Measurements from ENCODE around the gene MPV17.
"Not testable (repeated sequence)": the region's sequence is repeated elsewhere in the genome, so short reads cannot be mapped to it uniquely, and the experiment has no call there.

The MPV17 gene

GRCh38 chr2:27296481-27296880, 26.4 kb downstream of the MPV17 start:
- no peak for FAIRE-seq

GRCh38 chr2:27294928-27295327, 28.0 kb downstream of the MPV17 start:
- no peak for FAIRE-seq

GRCh38 chr2:27291865-27292264, 31.0 kb downstream of the MPV17 start:
- no peak for FAIRE-seq

GRCh38 chr2:27290549-27290948, 32.3 kb downstream of the MPV17 start:
- no peak for FAIRE-seq

GRCh38 chr2:27288610-27289009, 34.3 kb downstream of the MPV17 start:
- no peak for FAIRE-seq

- no peak for FAIRE-seq
Measured at GRCh38 chr2:27285481-27285880, 37.4 kb downstream of the MPV17 start.

GRCh38 chr2:27284996-27285395, 37.9 kb downstream of the MPV17 start:
- FAIRE-seq = no peak

GRCh38 chr2:27282892-27283291, 40.0 kb downstream of the MPV17 start:
- FAIRE-seq = no peak

GRCh38 chr2:27281855-27282559, 40.9 kb downstream of the MPV17 start, which contains the start of gene TRIM54:
TRIM54 (plus strand) TSS chr2:27282429; CDS start chr2:27282732, 303 bp downstream.
- FAIRE-seq = no peak

GRCh38 chr2:27281442-27281841, 41.5 kb downstream of the MPV17 start:
- no peak for FAIRE-seq

- no peak for FAIRE-seq
Measured at GRCh38 chr2:27280826-27281225, 42.1 kb downstream of the MPV17 start.

- no peak for FAIRE-seq
Measured at GRCh38 chr2:27278010-27278409, 44.9 kb downstream of the MPV17 start.

- no peak for FAIRE-seq
Measured at GRCh38 chr2:27275211-27276150, 47.4 kb downstream of the MPV17 start, which contains the start of gene DNAJC5G. DNAJC5G (plus strand) TSS chr2:27275433; CDS start chr2:27276729, 1,296 bp downstream.

- not testable (repeated sequence) for FAIRE-seq
Measured at GRCh38 chr2:27272537-27273522, 50.1 kb downstream of the MPV17 start.

- FAIRE-seq = no peak
Measured at GRCh38 chr2:27271631-27272340, 51.1 kb downstream of the MPV17 start.

GRCh38 chr2:27270670-27271069, 52.2 kb downstream of the MPV17 start:
- FAIRE-seq = no peak

- no peak for FAIRE-seq
Measured at GRCh38 chr2:27270131-27270530, 52.8 kb downstream of the MPV17 start.

GRCh38 chr2:27268296-27268695, 54.6 kb downstream of the MPV17 start:
- FAIRE-seq = not testable (repeated sequence)

- no peak for FAIRE-seq
Measured at GRCh38 chr2:27265536-27265870, 57.4 kb downstream of the MPV17 start.

- FAIRE-seq = no peak
Measured at GRCh38 chr2:27264753-27265535, 58.0 kb downstream of the MPV17 start.

- FAIRE-seq = no peak
Measured at GRCh38 chr2:27264253-27264752, 58.6 kb downstream of the MPV17 start.

All from TTC549 (cell line).